ENCODE measurements around the gene CREB3L4. TPM values are rescaled to one million over a fixed set of nuclear protein-coding genes. Genes with fewer than 3 reads are reported as not detected.
"Not testable (repeated sequence)": the region's sequence is repeated elsewhere in the genome, so short reads cannot be mapped to it uniquely, and the experiment has no call there.

Gene CREB3L4
- total RNA-seq, 1 donor from 2014 or later: 4.1 TPM

- intact Hi-C loops (cut with DNase I): no loop called here
- DNase-seq (peak; percentile 95), ATAC-seq (ENCODE audit: poor library complexity) (peak; percentile 98)
Measured at GRCh38 chr1:153977250-153978240, 9.8 kb downstream of the CREB3L4 start, which contains the start of gene JTB. Gene JTB, minus strand, starts transcription at chr1:153977674. Its CDS starts 422 bp downstream, at chr1:153977252.

DNA sequence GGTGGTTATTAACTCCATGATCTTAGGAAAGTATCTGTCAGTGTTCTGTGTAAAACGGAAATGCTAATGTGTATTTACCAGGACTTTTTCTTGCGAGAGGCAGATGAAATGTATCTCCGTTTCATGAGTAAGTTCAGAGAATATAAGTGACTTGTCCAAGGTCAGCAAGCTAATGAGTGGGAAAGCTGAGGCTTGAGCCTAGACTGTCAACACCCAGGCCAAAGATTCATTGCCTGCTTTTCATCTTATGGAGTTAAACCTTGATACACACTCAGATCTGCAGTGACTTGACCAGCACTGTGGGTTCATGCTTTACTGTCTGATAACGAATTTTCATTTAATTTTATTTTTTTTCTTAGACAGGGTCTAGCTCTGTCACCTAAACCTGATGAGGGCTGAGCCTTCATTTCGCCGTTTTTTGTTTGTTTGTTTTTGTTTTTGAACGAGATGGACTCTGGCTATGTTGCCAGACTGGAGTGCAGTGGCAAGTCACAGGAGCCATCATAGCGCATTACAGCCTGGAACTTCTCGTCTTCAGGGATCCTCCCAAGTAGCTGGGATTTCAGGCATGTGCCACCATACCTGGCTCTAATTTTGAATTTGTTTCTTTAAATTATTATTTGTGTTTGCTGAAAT, 10.7 kb downstream of the CREB3L4 start:
- no peak for DNase-seq
- intact Hi-C loops (cut with DNase I): no loop called here
- no peak for ATAC-seq (ENCODE audit: poor library complexity)

GRCh38 chr1:153979091-153979490, 11.4 kb downstream of the CREB3L4 start:
- DNase-seq; intact Hi-C loops (cut with DNase I); ATAC-seq (ENCODE audit: poor library complexity): not testable (repeated sequence)

- not testable (repeated sequence) for ATAC-seq (ENCODE audit: poor library complexity); DNase-seq
Measured at GRCh38 chr1:153981735-153982134, 14.0 kb downstream of the CREB3L4 start.

DNA sequence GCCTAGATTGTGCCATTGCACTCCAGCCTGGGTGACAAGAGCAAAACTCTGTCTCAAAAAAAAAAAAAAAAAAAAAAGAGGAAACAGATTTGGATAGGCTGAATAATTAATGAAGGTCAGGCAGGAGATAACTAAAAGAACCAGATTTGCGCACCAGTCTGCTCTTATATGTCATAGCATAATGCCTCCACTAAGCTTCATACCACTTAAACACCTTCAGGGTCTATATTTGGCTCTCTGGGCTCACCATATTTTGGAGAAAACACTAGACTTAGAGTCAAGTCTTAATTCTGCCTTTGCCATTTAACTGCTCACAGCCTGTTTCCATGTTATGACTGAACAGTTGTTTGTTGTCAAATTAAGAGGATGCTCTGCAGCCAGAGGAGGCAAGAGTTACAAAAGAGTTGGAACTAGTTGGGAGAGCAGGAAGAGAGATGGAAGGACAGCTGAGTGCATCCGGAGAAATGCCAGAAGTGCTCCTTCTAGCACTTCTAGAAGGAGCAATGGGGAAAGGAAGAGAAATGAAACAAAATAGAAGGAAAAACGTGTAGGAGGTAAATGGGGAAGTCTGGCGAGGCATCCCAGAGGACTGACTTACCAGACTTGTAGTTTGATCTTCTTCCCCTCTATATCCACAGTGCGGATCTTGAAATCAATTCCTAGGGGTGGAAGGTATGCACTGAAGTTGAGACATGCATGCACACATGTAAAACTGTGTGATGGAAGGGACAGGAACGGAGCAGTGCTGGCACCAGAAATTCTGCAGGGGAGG, 16.6 kb downstream of the CREB3L4 start:
- intact Hi-C loops (cut with DNase I): loop anchor here (10.0 kb wide), 1 partner anchor 450 kb away; the partner anchor contains the start of gene S100A6

More at GRCh38 chr1:153981735-153982134, 14.0 kb downstream of the CREB3L4 start:
- intact Hi-C loops (cut with DNase I): loop anchor here (10.0 kb wide), 1 partner anchor 447 kb away; the partner anchor contains the start of gene S100A6

DNA sequence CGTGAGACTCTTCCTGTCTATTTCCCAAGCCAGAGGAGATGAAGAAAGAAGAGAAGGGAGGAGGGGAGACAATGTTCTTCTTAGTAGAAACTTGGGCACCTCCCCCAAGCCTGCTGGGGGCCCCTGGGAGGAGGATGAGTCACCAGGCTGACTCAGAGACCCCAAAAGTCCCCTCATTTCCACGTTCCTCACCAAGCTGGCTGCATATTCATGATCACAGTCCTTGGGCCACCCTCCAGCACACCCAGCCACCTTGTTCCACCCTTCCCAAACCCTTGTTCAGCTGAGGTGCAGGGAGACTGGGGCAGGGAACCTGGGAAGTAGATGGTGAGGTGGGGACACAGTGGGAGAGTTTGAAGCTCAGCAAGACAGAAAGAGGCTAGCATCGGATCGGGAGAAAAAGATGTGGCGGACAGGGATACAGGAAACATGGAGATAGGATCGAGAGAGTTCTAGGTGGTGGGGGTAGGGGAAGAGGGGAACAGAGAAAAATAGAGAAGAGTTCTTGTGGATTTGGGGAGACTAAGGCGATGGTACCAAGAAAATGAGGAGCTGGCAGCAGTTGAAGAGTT, 17.7 kb downstream of the CREB3L4 start:
- intact Hi-C loops (cut with DNase I): loop anchor here (5.0 to 10.0 kb wide), 3 partner anchors 188 to 451 kb away; partner anchors contain the start of genes NPR1 and S100A6
- ATAC-seq (ENCODE audit: poor library complexity): peak; percentile 2
- DNase-seq: peak; percentile 60

More for the DNA sequence above, 16.6 kb downstream of the CREB3L4 start:
- DNase-seq (no peak), ATAC-seq (ENCODE audit: poor library complexity) (no peak)

DNA sequence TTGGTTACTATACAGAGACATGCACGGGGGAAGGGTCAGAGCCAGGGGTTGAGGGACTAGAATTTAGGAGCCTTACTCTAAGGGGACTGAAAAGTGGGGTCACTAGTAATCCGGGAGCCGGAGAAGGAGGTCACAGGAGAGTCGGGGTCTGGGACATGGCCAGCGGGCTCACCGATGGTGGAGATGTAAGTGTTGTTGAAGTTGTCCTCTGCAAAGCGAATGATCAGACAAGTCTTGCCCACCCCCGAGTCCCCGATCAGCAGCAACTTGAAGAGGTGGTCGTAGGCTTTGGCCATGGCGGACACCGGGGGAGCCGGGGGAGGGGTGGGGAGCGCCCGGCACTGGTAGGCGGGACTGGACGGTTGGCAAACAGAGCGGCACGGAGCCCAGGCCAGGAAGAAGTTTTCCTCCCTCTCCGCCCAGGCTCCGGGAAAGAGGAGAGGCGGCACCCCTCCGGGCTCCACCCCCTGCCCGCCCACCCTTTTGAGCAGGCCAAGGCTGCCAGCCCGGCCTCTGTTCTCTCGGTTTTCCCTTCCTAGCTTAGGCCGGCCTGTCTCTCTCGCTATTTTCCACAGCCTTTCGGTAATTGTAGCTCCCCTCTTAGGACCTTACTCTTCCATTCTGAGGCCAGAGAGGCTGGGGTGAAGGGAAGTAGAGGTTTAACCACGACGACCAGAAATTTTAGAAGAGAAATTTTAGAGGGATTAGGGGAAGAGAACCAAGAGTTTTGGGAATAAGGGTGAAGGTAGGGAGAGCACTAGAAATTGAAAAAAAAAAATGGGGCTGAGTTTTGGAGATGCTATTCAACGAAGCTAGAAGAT, 18.4 kb downstream of the CREB3L4 start, which contains the start of gene RAB13:
TSS of gene RAB13 (minus strand) at position 399 of the 821 bp plus-strand sequence. CDS start at position 296, 103 bp downstream.
- DNase-seq (peak; percentile 89), ATAC-seq (ENCODE audit: poor library complexity) (peak; percentile 86)
- intact Hi-C loops (cut with DNase I): loop anchor here (5.0 to 10.0 kb wide), 3 partner anchors 189 to 451 kb away; partner anchors contain the start of genes NPR1 and S100A6

GRCh38 chr1:153987621-153988020, 19.9 kb downstream of the CREB3L4 start:
- intact Hi-C loops (cut with DNase I): loop anchor here (5.0 to 10.0 kb wide), 3 partner anchors 190 to 453 kb away; partner anchors contain the start of genes NPR1 and S100A6
- DNase-seq (no peak), ATAC-seq (ENCODE audit: poor library complexity) (no peak)

GRCh38 chr1:153990468-153991150, 22.9 kb downstream of the CREB3L4 start, which contains the start of gene RPS27:
Gene RPS27, plus strand, starts transcription at chr1:153990762. Its CDS starts 35 bp downstream, at chr1:153990797.
- intact Hi-C loops (cut with DNase I): no loop called here
- peak; percentile 84 for ATAC-seq (ENCODE audit: poor library complexity)
- DNase-seq: peak; percentile 89

GRCh38 chr1:153991151-153991630, 23.5 kb downstream of the CREB3L4 start:
- DNase-seq (no peak), ATAC-seq (ENCODE audit: poor library complexity) (no peak)
- intact Hi-C loops (cut with DNase I): no loop called here

DNA sequence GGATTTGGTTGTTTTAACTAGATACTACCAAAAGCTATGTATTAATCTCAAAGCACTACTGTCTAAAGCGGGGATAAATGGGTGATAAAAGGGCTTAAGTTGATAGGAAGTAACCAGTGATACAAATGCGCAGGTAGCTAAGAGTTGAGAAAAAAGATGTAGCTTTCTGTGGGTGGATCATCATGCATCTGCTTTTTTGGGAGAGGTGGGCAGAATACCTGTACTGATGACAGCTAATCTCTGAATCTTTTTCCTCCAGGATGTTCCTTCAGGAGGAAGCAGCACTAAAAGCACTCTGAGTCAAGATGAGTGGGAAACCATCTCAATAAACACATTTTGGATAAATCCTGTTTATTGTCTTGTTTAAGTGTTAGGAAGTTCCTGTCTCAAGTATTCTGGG, 24.1 kb downstream of the CREB3L4 start:
- DNase-seq: no peak
- intact Hi-C loops (cut with DNase I): no loop called here
- no peak for ATAC-seq (ENCODE audit: poor library complexity)

- ATAC-seq (ENCODE audit: poor library complexity) (no peak), DNase-seq (no peak)
- intact Hi-C loops (cut with DNase I): no loop called here
Measured at GRCh38 chr1:153995202-153995601, 27.5 kb downstream of the CREB3L4 start.

- ATAC-seq (ENCODE audit: poor library complexity) (no peak), DNase-seq (no peak)
- intact Hi-C loops (cut with DNase I): no loop called here
Measured at GRCh38 chr1:153995640-153996039, 27.9 kb downstream of the CREB3L4 start.

GRCh38 chr1:153996882-153997281, 29.2 kb downstream of the CREB3L4 start:
- intact Hi-C loops (cut with DNase I); ATAC-seq (ENCODE audit: poor library complexity); DNase-seq: not testable (repeated sequence)

DNA sequence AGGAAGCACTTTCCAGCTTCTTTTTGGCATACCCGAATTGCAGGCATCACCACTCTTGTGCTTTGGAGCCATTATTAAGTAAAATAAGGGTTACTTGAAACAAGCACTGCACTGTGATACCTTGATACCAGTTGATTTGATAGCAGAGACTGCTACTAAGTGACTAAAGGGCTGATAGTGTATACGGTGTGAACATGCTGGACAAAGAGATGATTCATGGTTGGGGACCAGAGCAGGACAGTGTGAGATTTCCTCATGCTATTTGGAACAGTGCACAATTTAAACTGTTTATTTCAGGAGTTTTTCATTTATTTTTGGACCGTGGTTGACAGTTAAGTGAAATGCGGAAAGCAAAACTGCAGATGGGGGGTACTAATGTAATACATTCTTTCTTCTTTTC, 32.7 kb downstream of the CREB3L4 start:
- intact Hi-C loops (cut with DNase I): no loop called here
- ATAC-seq (ENCODE audit: poor library complexity): no peak
- no peak for DNase-seq

DNA sequence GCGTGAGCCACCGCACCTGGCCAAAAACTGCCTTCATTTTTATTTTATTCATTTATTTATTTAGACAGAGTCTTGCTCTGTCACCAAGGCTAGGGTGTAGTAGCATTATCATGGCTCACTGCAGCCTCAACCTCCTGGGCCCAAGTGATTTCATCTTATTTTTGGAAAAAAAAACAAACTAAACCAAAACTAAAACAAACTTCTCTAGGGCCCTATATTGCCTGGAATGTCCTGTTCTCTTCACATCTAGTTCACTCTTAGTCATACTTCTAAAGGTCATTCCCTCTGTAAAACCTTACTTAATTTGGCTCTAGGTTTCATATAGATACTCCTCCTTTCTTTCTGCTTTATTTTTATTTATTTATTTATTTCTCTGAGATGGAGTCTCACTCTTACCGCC, 38.4 kb downstream of the CREB3L4 start:
- no peak for DNase-seq
- intact Hi-C loops (cut with DNase I): no loop called here
- no peak for ATAC-seq (ENCODE audit: poor library complexity)

All from Right ventricle myocardium superior (tissue), 1 donor.